HepG2 (cell line): ENCODE results near the gene GRIP1. TPM values are rescaled to one million over a fixed set of nuclear protein-coding genes. Genes with fewer than 3 reads are reported as not detected.

Source experiments
- ATAC-seq: fragments of 200-7000 bp; cut with Tn5 transposase; 3 replicates; pipeline ENCODE4 v1.9.1; 2020; ENCODE audit warnings: mild to moderate bottlenecking, moderate library complexity
- BruUV-seq: library from RNA; stranded (reverse); fragments of 400-500 nt; replicated peaks from 2 replicates; lab custom pipeline; 2021; lab: Mats Ljungman, UMichigan
- CTCF ChIA-PET: fragments of 300-600 bp; formaldehyde crosslinking; extraction: SDS; loops from one replicate; lab custom pipeline; 2021; ENCODE audit warnings: low total read pairs, inconsistent platforms, low intra/inter-chr PET ratio; lab: Yijun Ruan, JAX
- POLR2A ChIA-PET: fragments of 350-600 bp; sonication (Branson Sonifier 250); formaldehyde crosslinking; loops from one replicate; lab custom pipeline; 2020; ENCODE audit warnings: antibody characterized with exemption, inconsistent platforms; lab: Yijun Ruan, JAX
- DNase-seq: peaks from one replicate; pipeline ENCODE4 v3.0.0-alpha.2; 2015; ENCODE audit warnings: low spot score
- FAIRE-seq: peaks from 3 replicates; lab custom pipeline; 2011; peaks lifted over from hg19 to GRCh38; lab: Jason Lieb, UNC
- H2AFZ ChIP-seq: one replicate; pipeline ENCODE4 v1.6.1; 2011; ENCODE audit warnings: low read length, inconsistent platforms
- H3K27ac ChIP-seq: fragments of 300-600 bp; 3 replicates; pipeline ENCODE4 v1.8.0; 2011; ENCODE audit warnings: mixed run types, mild to moderate bottlenecking, mixed read lengths, low read length, inconsistent platforms; ENCODE audit not compliant: insufficient read depth; ENCODE audit errors: extremely low read length
- H3K27me3 ChIP-seq, 2 experiments: fragments of 200-600 bp in 1 of 2; 2 replicates in 1 of 2; 3 replicates in 1 of 2; pipeline versions ENCODE4 v1.6.0 to v1.8.0; 2011; ENCODE audit warnings: low read length in 2 of 2, mild to moderate bottlenecking in 2 of 2, moderate library complexity in 2 of 2, inconsistent platforms in 1 of 2; ENCODE audit not compliant: insufficient read depth in 2 of 2, control insufficient read depth in 1 of 2
- H3K36me3 ChIP-seq, 2 experiments: fragments of 200-600 bp in 1 of 2; replicated peaks in 1 of 2; 2 replicates in 1 of 2; 3 replicates in 1 of 2; pipeline versions ENCODE4 v1.5.1 to v1.8.0; 2011; ENCODE audit warnings: low read length in 2 of 2, inconsistent platforms in 1 of 2; ENCODE audit not compliant: insufficient read depth in 2 of 2, control insufficient read depth in 1 of 2
- H3K4me1 ChIP-seq: 2 replicates; pipeline ENCODE4 v1.5.1; 2012; ENCODE audit warnings: low read length, inconsistent platforms; ENCODE audit not compliant: insufficient read depth
- H3K4me2 ChIP-seq: 2 replicates; pipeline ENCODE4 v1.6.0; 2011; ENCODE audit warnings: low read depth, low read length, inconsistent platforms
- H3K4me3 ChIP-seq, 3 experiments: fragments of 200-600 bp in 1 of 3; sonication (generic), shearing (Covaris generic) in 1 of 3; replicated peaks in 1 of 3; 2 replicates each; pipeline ENCODE4 v1.5.1; 2011 to 2016; ENCODE audit warnings: low read length in 3 of 3, inconsistent platforms in 2 of 3, low read depth in 2 of 3, mild to moderate bottlenecking in 2 of 3, control low read depth in 1 of 3, mixed read lengths in 1 of 3; ENCODE audit not compliant: insufficient read depth in 1 of 3
- H3K79me2 ChIP-seq: one replicate; pipeline ENCODE4 v1.6.1; 2011; ENCODE audit warnings: low read length, inconsistent platforms; ENCODE audit not compliant: insufficient read depth
- H3K9ac ChIP-seq: 2 replicates; pipeline ENCODE4 v1.6.0; 2011; ENCODE audit warnings: mild to moderate bottlenecking, low read depth, low read length, inconsistent platforms; ENCODE audit not compliant: insufficient read depth
- H3K9me3 ChIP-seq: 2 replicates; pipeline ENCODE4 v1.5.1; 2012; ENCODE audit warnings: mild to moderate bottlenecking, low read length
- H4K20me1 ChIP-seq: 2 replicates; pipeline ENCODE4 v1.6.0; 2011; ENCODE audit warnings: inconsistent platforms, mild to moderate bottlenecking, low read length, moderate library complexity; ENCODE audit not compliant: insufficient read depth
- DMTF1 ChIP-seq: sonication (generic); formaldehyde crosslinking; IDR thresholded peaks from 2 replicates; pipeline ENCODE4 v1.4.0; 2020; ENCODE audit warnings: mild to moderate bottlenecking, missing genetic modification reagents
- ERF ChIP-seq: IDR thresholded peaks from 2 replicates; pipeline ENCODE4 v1.6.1; 2018; ENCODE audit warnings: missing biosample characterization, missing genetic modification reagents
- ETV6 ChIP-seq: sonication (generic); formaldehyde crosslinking; conservative IDR thresholded peaks from 2 replicates; pipeline ENCODE4 v1.4.0; 2020; ENCODE audit warnings: missing genetic modification reagents
- FOXJ3 ChIP-seq: sonication (generic); formaldehyde crosslinking; IDR thresholded peaks from 2 replicates; pipeline ENCODE4 v1.4.0; 2020; ENCODE audit warnings: missing genetic modification reagents, mild to moderate bottlenecking, borderline replicate concordance
- GATAD1 ChIP-seq: IDR thresholded peaks from 2 replicates; pipeline ENCODE4 v1.6.1; 2016; ENCODE audit warnings: missing genetic modification reagents, missing compliant biosample characterization
- HOXA3 ChIP-seq: sonication (generic); formaldehyde crosslinking; IDR thresholded peaks from 2 replicates; pipeline ENCODE4 v1.5.0; 2020; ENCODE audit warnings: missing genetic modification reagents
- IKZF4 ChIP-seq: sonication (generic); formaldehyde crosslinking; IDR thresholded peaks from 2 replicates; pipeline ENCODE4 v1.5.1; 2020; ENCODE audit warnings: borderline replicate concordance, mild to moderate bottlenecking, low read depth, missing genetic modification reagents; ENCODE audit errors: not compliant biosample characterization
- MTA3 ChIP-seq: sonication (generic); formaldehyde crosslinking; IDR thresholded peaks from 2 replicates; pipeline ENCODE4 v1.4.0; 2020; ENCODE audit warnings: missing genetic modification reagents
- NPAS2 ChIP-seq: sonication (generic); formaldehyde crosslinking; IDR thresholded peaks from 2 replicates; pipeline ENCODE4 v1.8.0; 2022; ENCODE audit warnings: mild to moderate bottlenecking, missing genetic modification reagents, borderline replicate concordance
- PHB2 ChIP-seq: fragments of 450-650 bp; IDR thresholded peaks from 2 replicates; pipeline ENCODE4 v1.6.1; 2018; ENCODE audit not compliant: partially characterized antibody
- TEF ChIP-seq: sonication (generic); formaldehyde crosslinking; IDR thresholded peaks from 2 replicates; pipeline ENCODE4 v1.5.0; 2020; ENCODE audit warnings: missing genetic modification reagents
- ZNF251 ChIP-seq: sonication (generic); formaldehyde crosslinking; IDR thresholded peaks from 2 replicates; pipeline ENCODE4 v1.9.0; 2021; ENCODE audit warnings: mild to moderate bottlenecking, missing genetic modification reagents
- ZNF460 ChIP-seq: sonication (generic); formaldehyde crosslinking; IDR thresholded peaks from 2 replicates; pipeline ENCODE4 v1.5.1; 2020; ENCODE audit warnings: missing genetic modification reagents, mild to moderate bottlenecking, borderline replicate concordance
- ZNF549 ChIP-seq: sonication (generic); formaldehyde crosslinking; IDR thresholded peaks from 2 replicates; pipeline ENCODE4 v1.5.0; 2020; ENCODE audit warnings: missing genetic modification reagents
- ZNF652 ChIP-seq: IDR thresholded peaks from 2 replicates; pipeline ENCODE4 v1.6.1; 2016; ENCODE audit warnings: low read depth, borderline replicate concordance
- ZNF770 ChIP-seq: sonication (generic); formaldehyde crosslinking; IDR thresholded peaks from 2 replicates; pipeline ENCODE4 v1.5.0; 2020; ENCODE audit warnings: mild to moderate bottlenecking, missing genetic modification reagents
- ZNF788 ChIP-seq: sonication (generic); formaldehyde crosslinking; IDR thresholded peaks from 2 replicates; pipeline ENCODE4 v1.5.0; 2020; ENCODE audit warnings: mild to moderate bottlenecking, missing genetic modification reagents, borderline replicate concordance
- WGBS: methylation state at CpG from one replicate; pipeline ENCODE4 v1.1.6; 2017; ENCODE audit warnings: low lambda C conversion rate; 5-methylcytosine and 5-hydroxymethylcytosine counted together
- in situ Hi-C: cut with HindIII; loops from 2 replicates; pipeline ENCODE4 v1.10.0; 2017; ENCODE audit warnings: low pct_unique_long_range_greater_than_20kb; ENCODE audit not compliant: extremely low pct_ligation_motif_present
- intact Hi-C: fragments of 100-400 bp; cut with micrococcal nuclease; formaldehyde crosslinking; loops from one replicate; pipeline ENCODE4 v1.10.0; 2022; ENCODE audit not compliant: unreplicated experiment
- polyA plus RNA-seq, 8 experiments: library from polyadenylated mRNA; depleted of rRNA in 3 of 8; stranded (reverse) in 7 of 8; unstranded in 1 of 8; fragments of >200 nt; fragmentation: Illumina TruSeq in 4 of 8; extraction: Trizol in 4 of 8; gene quantifications; 2 replicates each; pipeline versions ENCODE4 v1.2.1 to v1.2.3, GENCODE V29; 2011 to 2016; ENCODE audit warnings: low read depth in 4 of 8, missing spikeins in 1 of 8, mixed read lengths in 1 of 8; ENCODE audit not compliant: insufficient read depth in 1 of 8
- total RNA-seq, 5 experiments: library from RNA; depleted of rRNA; stranded (reverse); fragments of >200 nt; fragmentation: Illumina TruSeq; extraction: Trizol; gene quantifications; 2 replicates each; pipeline ENCODE4 v1.2.3, GENCODE V29; 2016; ENCODE audit warnings: low read depth in 1 of 5

GRIP1 gene
- total and polyA plus RNA-seq, 2 of the 13 experiments (the other 11 are each of a cell fraction or from before 2014, with no cell fraction given): not detected

GRCh38 chr12:66694666-66695613, 16.1 kb upstream of the GRIP1 start:
- Histone ChIP-seq H3K4me3 (no peak overlapping the region), H3K9me3 (no peaks in the 10 kb centered on the region), H3K79me2 (no peaks in the 10 kb centered on the region), H3K4me1 (no peaks in the 10 kb centered on the region), H3K9ac (no peak overlapping the region), H4K20me1 (no peaks in the 10 kb centered on the region), H3K27me3 (no peaks in the 10 kb centered on the region), H3K27ac (no peak overlapping the region), H2AFZ (no peak overlapping the region), H3K4me2 (no peak overlapping the region), H3K36me3 (no peaks in the 10 kb centered on the region)
- in situ Hi-C loops: no loop called here
- ChIA-PET POLR2A (no interaction called here), CTCF (no interaction called here)
- BruUV-seq: no TSS peak
- WGBS: 2% methylated on average over 5 of the region's 5 CpGs
- ATAC-seq (no peak), DNase-seq (no peak), FAIRE-seq (no peak)
- intact Hi-C loops: loop anchor here (5.0 kb wide), 1 partner anchor 343 kb away; no protein-coding TSS in a partner anchor
- no peak for TF ChIP-seq TEF (CRISPR knock-in tag)
- no peak for TF ChIP-seq GATAD1 (CRISPR knock-in tag)
- TF ChIP-seq ZNF770: no peak
- TF ChIP-seq ZNF460 (CRISPR knock-in tag): no peak
- no peak for TF ChIP-seq DMTF1 (CRISPR knock-in tag)
- TF ChIP-seq ZNF549 (CRISPR knock-in tag): no peak
- TF ChIP-seq ZNF652 (CRISPR knock-in tag): no peak
- no peak for TF ChIP-seq PHB2
- TF ChIP-seq ERF: no peak
- no peak for TF ChIP-seq HOXA3
- no peak for TF ChIP-seq IKZF4 (CRISPR knock-in tag)
- TF ChIP-seq MTA3: no peak
- no peak for TF ChIP-seq NPAS2 (CRISPR knock-in tag)
- TF ChIP-seq ZNF251 (CRISPR knock-in tag): no peak
- no peak for TF ChIP-seq FOXJ3 (CRISPR knock-in tag)
- no peak for TF ChIP-seq ZNF788 (CRISPR knock-in tag)
- TF ChIP-seq ETV6: no peak
